ENCODE results near the gene ZNF165.

- TF ChIP-seq RXRA (IDR thresholded peaks at IDR 0.05; ENCODE audit: insufficient read depth, low read depth, low read length): no peak
- TF ChIP-seq, protein P1, sequence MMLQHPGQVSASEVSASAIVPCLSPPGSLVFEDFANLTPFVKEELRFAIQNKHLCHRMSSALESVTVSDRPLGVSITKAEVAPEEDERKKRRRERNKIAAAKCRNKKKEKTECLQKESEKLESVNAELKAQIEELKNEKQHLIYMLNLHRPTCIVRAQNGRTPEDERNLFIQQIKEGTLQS (IDR thresholded peaks at IDR 0.05; ENCODE audit: insufficient read depth, low read depth, low read length): no peak
- TF ChIP-seq, protein P2, sequence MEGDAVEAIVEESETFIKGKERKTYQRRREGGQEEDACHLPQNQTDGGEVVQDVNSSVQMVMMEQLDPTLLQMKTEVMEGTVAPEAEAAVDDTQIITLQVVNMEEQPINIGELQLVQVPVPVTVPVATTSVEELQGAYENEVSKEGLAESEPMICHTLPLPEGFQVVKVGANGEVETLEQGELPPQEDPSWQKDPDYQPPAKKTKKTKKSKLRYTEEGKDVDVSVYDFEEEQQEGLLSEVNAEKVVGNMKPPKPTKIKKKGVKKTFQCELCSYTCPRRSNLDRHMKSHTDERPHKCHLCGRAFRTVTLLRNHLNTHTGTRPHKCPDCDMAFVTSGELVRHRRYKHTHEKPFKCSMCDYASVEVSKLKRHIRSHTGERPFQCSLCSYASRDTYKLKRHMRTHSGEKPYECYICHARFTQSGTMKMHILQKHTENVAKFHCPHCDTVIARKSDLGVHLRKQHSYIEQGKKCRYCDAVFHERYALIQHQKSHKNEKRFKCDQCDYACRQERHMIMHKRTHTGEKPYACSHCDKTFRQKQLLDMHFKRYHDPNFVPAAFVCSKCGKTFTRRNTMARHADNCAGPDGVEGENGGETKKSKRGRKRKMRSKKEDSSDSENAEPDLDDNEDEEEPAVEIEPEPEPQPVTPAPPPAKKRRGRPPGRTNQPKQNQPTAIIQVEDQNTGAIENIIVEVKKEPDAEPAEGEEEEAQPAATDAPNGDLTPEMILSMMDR (IDR thresholded peaks at IDR 0.05; ENCODE audit: control extremely low read depth in 1 of 3, insufficient read depth in 1 of 3, low read depth in 1 of 3, low read length in 3 of 3): peak in 1 of 3 experiments; percentile 25; a peak in 1 of 4 replicates
- TF ChIP-seq RAD21 (IDR thresholded peaks at IDR 0.05 in 1 of 2, conservative IDR thresholded peaks at IDR 0.05 in 1 of 2; ENCODE audit: low read depth in 2 of 2, low read length in 2 of 2): peak; percentile 50 to 52
Measured at GRCh38 chr6:28117386-28118050, 37.1 kb downstream of the ZNF165 start.
